Measurements from ENCODE around the gene YARS2.

- no peak for TF ChIP-seq YY1 (IDR thresholded peaks at IDR 0.05; ENCODE audit: insufficient read depth, insufficient read length)
- TF ChIP-seq ZNF274 (IDR thresholded peaks at IDR 0.05; ENCODE audit: low read depth, low read length), result no peak
Measured at GRCh38 chr12:32743264-32743663, 12.4 kb downstream of the YARS2 start.
